ENCODE data around the gene GRB2.

DNA sequence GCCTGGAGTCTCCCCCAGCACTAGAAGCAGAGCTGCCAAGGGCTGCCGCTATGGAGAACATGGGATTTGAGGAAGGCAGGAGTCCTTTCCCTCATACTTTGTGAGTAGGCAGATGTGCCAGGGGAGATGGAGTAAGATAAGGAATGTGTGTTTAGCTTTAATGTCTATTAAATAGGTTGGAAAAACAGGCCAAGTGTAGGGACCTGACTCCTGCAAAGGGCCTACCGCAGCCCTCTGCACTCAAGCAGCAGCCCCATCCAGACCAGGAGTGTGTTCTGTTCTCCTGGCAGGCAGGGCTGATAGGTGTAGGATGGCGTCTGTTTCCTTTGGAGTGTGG is 132.7 kb downstream of the GRB2 start:
- TF ChIP-seq, protein P1, sequence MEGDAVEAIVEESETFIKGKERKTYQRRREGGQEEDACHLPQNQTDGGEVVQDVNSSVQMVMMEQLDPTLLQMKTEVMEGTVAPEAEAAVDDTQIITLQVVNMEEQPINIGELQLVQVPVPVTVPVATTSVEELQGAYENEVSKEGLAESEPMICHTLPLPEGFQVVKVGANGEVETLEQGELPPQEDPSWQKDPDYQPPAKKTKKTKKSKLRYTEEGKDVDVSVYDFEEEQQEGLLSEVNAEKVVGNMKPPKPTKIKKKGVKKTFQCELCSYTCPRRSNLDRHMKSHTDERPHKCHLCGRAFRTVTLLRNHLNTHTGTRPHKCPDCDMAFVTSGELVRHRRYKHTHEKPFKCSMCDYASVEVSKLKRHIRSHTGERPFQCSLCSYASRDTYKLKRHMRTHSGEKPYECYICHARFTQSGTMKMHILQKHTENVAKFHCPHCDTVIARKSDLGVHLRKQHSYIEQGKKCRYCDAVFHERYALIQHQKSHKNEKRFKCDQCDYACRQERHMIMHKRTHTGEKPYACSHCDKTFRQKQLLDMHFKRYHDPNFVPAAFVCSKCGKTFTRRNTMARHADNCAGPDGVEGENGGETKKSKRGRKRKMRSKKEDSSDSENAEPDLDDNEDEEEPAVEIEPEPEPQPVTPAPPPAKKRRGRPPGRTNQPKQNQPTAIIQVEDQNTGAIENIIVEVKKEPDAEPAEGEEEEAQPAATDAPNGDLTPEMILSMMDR (IDR thresholded peaks at IDR 0.05): no peak
- TF ChIP-seq, protein P2, sequence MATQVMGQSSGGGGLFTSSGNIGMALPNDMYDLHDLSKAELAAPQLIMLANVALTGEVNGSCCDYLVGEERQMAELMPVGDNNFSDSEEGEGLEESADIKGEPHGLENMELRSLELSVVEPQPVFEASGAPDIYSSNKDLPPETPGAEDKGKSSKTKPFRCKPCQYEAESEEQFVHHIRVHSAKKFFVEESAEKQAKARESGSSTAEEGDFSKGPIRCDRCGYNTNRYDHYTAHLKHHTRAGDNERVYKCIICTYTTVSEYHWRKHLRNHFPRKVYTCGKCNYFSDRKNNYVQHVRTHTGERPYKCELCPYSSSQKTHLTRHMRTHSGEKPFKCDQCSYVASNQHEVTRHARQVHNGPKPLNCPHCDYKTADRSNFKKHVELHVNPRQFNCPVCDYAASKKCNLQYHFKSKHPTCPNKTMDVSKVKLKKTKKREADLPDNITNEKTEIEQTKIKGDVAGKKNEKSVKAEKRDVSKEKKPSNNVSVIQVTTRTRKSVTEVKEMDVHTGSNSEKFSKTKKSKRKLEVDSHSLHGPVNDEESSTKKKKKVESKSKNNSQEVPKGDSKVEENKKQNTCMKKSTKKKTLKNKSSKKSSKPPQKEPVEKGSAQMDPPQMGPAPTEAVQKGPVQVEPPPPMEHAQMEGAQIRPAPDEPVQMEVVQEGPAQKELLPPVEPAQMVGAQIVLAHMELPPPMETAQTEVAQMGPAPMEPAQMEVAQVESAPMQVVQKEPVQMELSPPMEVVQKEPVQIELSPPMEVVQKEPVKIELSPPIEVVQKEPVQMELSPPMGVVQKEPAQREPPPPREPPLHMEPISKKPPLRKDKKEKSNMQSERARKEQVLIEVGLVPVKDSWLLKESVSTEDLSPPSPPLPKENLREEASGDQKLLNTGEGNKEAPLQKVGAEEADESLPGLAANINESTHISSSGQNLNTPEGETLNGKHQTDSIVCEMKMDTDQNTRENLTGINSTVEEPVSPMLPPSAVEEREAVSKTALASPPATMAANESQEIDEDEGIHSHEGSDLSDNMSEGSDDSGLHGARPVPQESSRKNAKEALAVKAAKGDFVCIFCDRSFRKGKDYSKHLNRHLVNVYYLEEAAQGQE (IDR thresholded peaks at IDR 0.05; ENCODE audit: insufficient read depth in 1 of 2, low read depth in 2 of 2, low read length in 1 of 2): no peak
- TF ChIP-seq SIN3A (IDR thresholded peaks at IDR 0.05; ENCODE audit: borderline replicate concordance, insufficient read depth, low read depth, low read length): no peak
- no peak for TF ChIP-seq POLR2AphosphoS5 (IDR thresholded peaks at IDR 0.05; ENCODE audit: low read depth, low read length)
- no peak for TF ChIP-seq TCF7L2 (IDR thresholded peaks at IDR 0.05; ENCODE audit: low read depth, low read length)

Measured in Panc1 (cell line).